Endodermal cell (in vitro differentiated cells): ENCODE results near the gene TPM3. TPM values are rescaled to one million over a fixed set of nuclear protein-coding genes. Genes with fewer than 3 reads are reported as not detected.

Experiments used
- DNase-seq: peaks from one replicate; pipeline ENCODE4 v3.0.0-alpha.2; 2017
- H3K27ac ChIP-seq: 2 replicates; pipeline ENCODE4 v1.5.1; 2013; ENCODE audit warnings: mild to moderate bottlenecking, low read depth, low read length, moderate library complexity
- H3K27me3 ChIP-seq: 2 replicates; pipeline ENCODE4 v1.6.1; 2013; ENCODE audit warnings: mild to moderate bottlenecking, low read length, moderate library complexity; ENCODE audit not compliant: insufficient read depth, control insufficient read depth, poor library complexity, severe bottlenecking
- H3K36me3 ChIP-seq: 2 replicates; pipeline ENCODE4 v1.7.0; 2013; ENCODE audit warnings: mild to moderate bottlenecking, low read length, moderate library complexity; ENCODE audit not compliant: control insufficient read depth, insufficient read depth
- H3K4me1 ChIP-seq: one replicate; pipeline ENCODE4 v1.7.0; 2013; ENCODE audit warnings: low read length; ENCODE audit not compliant: control insufficient read depth, insufficient read depth
- H3K4me3 ChIP-seq: 2 replicates; pipeline ENCODE4 v1.5.1; 2013; ENCODE audit warnings: mild to moderate bottlenecking, low read length, moderate library complexity
- H3K9ac ChIP-seq: 2 replicates; pipeline ENCODE4 v1.6.1; 2013; ENCODE audit warnings: mild to moderate bottlenecking, low read length, moderate library complexity; ENCODE audit not compliant: poor library complexity, severe bottlenecking; ENCODE audit errors: extremely low read depth
- H3K9me3 ChIP-seq: 2 replicates; pipeline ENCODE4 v1.6.1; 2013; ENCODE audit warnings: mild to moderate bottlenecking, low read length, moderate library complexity; ENCODE audit not compliant: control insufficient read depth
- H3K27ac Mint-ChIP-seq: 2 replicates; pipeline ENCODE4 v1.8.0; 2020; ENCODE audit warnings: mixed read lengths
- H3K27me3 Mint-ChIP-seq: 2 replicates; pipeline ENCODE4 v1.8.0; 2021; ENCODE audit warnings: mild to moderate bottlenecking, mixed read lengths; ENCODE audit not compliant: insufficient read depth
- H3K36me3 Mint-ChIP-seq: 2 replicates; pipeline ENCODE4 v1.8.0; 2020; ENCODE audit warnings: low read depth, mixed read lengths
- H3K4me1 Mint-ChIP-seq: 2 replicates; pipeline ENCODE4 v1.8.0; 2020; ENCODE audit warnings: mixed read lengths
- H3K4me3 Mint-ChIP-seq: 2 replicates; pipeline ENCODE4 v1.8.0; 2020; ENCODE audit warnings: mild to moderate bottlenecking, moderate library complexity, mixed read lengths
- H3K9me3 Mint-ChIP-seq: 2 replicates; pipeline ENCODE4 v1.8.0; 2020; ENCODE audit warnings: mild to moderate bottlenecking, mixed read lengths
- CTCF ChIP-seq: fragments of 200-600 bp; sonication (generic); conservative IDR thresholded peaks from 2 replicates; pipeline ENCODE4 v1.5.0; 2021; ENCODE audit warnings: antibody characterized with exemption, mild to moderate bottlenecking
- WGBS, 2 experiments: methylation state at CpG; one replicate each; pipeline versions ENCODE4 v1.1.5 to v1.1.7; 2013; ENCODE audit warnings: missing lambda C conversion rate in 2 of 2, mixed read lengths in 1 of 2; ENCODE audit not compliant: insufficient coverage in 1 of 2, insufficient read length in 1 of 2; 5-methylcytosine and 5-hydroxymethylcytosine counted together
- total RNA-seq, 2 donors: library from RNA; stranded (reverse); fragmentation: NEBNext Ultra II Directional in 1 of 2; extraction: Animal tissue kit (Norgen Biotek cat#: 25700) in 1 of 2; gene quantifications; 2 replicates in 1 of 2; 3 replicates in 1 of 2; pipeline ENCODE4 v1.2.1, GENCODE V29; 2021

Gene TPM3
- total RNA-seq, 2 donors from 2014 or later = 597 to 679 TPM

- Histone ChIP-seq H3K9me3 (no peaks in the 10 kb centered on the region), H3K27me3 (no peaks in the 10 kb centered on the region), H3K4me3 (no peak overlapping the region), H3K27ac (no peak overlapping the region), H3K9ac (no peak overlapping the region), H3K36me3 (peaks cover 87% of the 10 kb centered on the region), H3K4me1 (no peaks in the 10 kb centered on the region)
- Mint-ChIP-seq H3K27ac (no peak overlapping the region), H3K9me3 (no peaks in the 10 kb centered on the region), H3K4me3 (no peak overlapping the region), H3K4me1 (no peaks in the 10 kb centered on the region), H3K27me3 (no peaks in the 10 kb centered on the region), H3K36me3 (peaks cover 80% of the 10 kb centered on the region)
- 94 to 95% methylated on average over 2 to 4 of the region's 4 CpGs for WGBS, 2 experiments
- no peak for DNase-seq
- TF ChIP-seq CTCF = no peak
Observed at GRCh38 chr1:154171223-154171583, 20.7 kb downstream of the TPM3 start.

GRCh38 chr1:154170547-154171222, 21.2 kb downstream of the TPM3 start:
- peaks cover 87% of the 10 kb centered on the region for H3K36me3 ChIP-seq
- Mint-ChIP-seq H3K27ac (no peak overlapping the region), H3K27me3 (no peaks in the 10 kb centered on the region), H3K4me1 (no peaks in the 10 kb centered on the region), H3K9me3 (no peaks in the 10 kb centered on the region), H3K4me3 (no peak overlapping the region), H3K36me3 (peaks cover 80% of the 10 kb centered on the region)
- H3K9ac ChIP-seq = no peak overlapping the region
- no peak for DNase-seq
- no peaks in the 10 kb centered on the region for H3K27me3 ChIP-seq
- no peaks in the 10 kb centered on the region for H3K9me3 ChIP-seq
- H3K4me3 ChIP-seq = no peak overlapping the region
- no peaks in the 10 kb centered on the region for H3K4me1 ChIP-seq
- no peak overlapping the region for H3K27ac ChIP-seq
- TF ChIP-seq CTCF = no peak

- Mint-ChIP-seq H3K4me3 (no peak overlapping the region), H3K27me3 (no peaks in the 10 kb centered on the region), H3K27ac (no peak overlapping the region), H3K4me1 (peaks cover 2% of the 10 kb centered on the region), H3K36me3 (peaks cover 89% of the 10 kb centered on the region), H3K9me3 (no peaks in the 10 kb centered on the region)
- H3K27ac ChIP-seq = no peak overlapping the region
- no peaks in the 10 kb centered on the region for H3K27me3 ChIP-seq
- no peak for TF ChIP-seq CTCF
- no peak for DNase-seq
- peaks cover under 1% of the 10 kb centered on the region for H3K9me3 ChIP-seq
- H3K4me3 ChIP-seq = no peak overlapping the region
- peaks cover 98% of the 10 kb centered on the region for H3K36me3 ChIP-seq
- H3K4me1 ChIP-seq = no peaks in the 10 kb centered on the region
- H3K9ac ChIP-seq = no peak overlapping the region
Observed at GRCh38 chr1:154167461-154167860, 24.4 kb downstream of the TPM3 start.
